ENCODE results near the gene FGF2.
"Not testable (repeated sequence)": the region's sequence is repeated elsewhere in the genome, so short reads cannot be mapped to it uniquely, and the experiment has no call there.

Gene FGF2

DNA sequence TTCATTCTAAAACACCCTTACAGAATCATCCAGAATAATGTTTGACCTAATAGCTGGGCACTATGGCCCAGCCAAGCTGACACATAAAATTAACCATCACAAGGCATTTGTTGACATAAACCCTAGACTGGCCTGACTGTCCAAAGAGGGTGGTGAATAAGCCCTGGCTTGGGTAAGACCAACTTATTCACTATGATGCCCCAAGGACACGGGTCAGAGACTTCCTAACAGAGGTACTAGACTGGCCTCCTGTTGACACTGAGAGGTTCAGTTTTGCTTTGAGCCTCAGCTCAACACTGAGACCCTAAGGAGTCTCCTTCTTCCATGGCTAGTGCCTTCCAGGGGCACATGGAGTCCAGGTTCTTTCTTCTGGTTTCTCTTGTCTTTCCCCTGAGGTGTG lies 21.3 kb downstream of the FGF2 start:
- DNase-seq (ENCODE audit: low spot score) = no peak

DNA sequence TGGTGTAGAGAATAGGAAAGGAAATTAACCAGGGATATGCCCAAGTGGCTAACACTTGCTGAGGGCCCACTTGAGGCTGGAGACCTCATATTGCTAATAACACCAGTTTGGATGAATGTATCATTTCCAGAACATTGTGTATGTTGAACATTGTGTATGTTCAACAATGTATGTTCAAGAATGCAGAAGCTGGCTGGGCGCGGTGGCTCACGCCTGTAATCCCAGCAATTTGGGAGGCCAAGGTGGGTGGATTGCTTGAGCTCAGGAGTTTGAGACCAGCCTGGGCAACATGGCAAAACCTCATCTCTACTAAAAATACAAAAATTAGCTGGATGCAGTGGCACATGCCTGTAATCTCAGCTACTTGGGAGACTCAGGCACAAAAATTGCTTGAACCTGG lies 23.2 kb downstream of the FGF2 start:
- not testable (repeated sequence) for DNase-seq (ENCODE audit: low spot score)

DNA sequence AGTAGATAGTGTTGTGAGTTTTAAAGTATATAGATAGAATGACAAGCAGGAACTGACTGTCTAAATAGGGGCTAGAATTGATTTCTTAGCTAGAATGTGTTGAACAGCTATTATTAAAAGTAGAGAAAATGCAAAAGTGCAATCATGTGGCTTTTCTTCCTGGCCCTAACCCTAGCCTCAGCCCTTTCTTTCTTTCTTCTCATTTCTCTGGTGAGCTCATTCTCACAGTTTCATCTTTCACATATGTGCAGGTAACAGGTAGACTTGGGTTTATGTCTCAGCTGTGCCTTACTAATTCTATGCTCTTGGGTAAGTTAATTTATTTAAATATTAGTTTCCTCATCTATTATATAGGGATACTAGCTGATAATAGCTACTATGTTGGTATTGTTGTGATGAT lies 24.9 kb downstream of the FGF2 start:
- no peak for DNase-seq (ENCODE audit: low spot score)

DNA sequence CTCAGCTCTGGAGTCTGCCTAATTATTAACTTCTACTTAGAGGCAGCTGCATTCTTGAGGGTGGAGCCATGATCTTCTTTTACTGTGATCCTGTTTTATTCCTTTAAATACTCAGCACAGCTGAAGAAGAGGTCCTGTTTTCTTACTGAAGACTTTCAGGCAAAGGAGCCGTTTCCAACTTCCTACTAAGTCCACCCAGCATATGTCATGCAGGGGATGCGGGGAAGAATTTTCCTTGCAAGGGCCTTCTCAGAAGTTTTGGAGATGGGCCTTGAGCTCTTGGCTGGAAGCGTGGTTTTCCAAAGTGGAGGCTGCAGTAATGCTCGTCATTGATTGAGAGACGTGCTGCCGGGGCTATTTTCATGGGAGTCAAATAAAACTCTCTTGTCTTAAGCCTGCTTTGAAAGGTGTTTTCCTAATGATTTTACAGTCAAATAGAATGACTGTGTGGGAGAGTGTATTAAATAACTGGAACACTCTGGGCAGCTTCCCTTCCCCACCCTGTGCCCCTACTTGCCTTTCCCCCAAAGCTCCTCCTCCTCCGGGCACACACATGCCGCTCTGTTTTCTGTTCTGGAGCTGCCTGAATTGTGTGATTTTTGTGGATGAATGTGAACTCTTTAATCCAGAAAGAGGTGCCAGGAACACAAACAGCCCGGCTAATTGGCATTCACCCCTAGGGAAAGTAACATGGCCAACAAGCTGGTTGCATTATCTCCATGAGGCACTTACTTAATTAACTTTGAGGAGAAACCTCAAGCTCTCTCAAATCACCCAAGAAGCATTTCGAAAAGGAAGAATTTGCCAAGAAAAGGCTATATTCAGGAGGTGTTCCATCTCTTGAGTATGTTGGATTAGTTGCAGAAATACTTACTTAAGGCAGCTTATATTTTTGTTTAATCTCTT lies 28.1 kb downstream of the FGF2 start:
- DNase-seq (ENCODE audit: low spot score) = no peak

DNA sequence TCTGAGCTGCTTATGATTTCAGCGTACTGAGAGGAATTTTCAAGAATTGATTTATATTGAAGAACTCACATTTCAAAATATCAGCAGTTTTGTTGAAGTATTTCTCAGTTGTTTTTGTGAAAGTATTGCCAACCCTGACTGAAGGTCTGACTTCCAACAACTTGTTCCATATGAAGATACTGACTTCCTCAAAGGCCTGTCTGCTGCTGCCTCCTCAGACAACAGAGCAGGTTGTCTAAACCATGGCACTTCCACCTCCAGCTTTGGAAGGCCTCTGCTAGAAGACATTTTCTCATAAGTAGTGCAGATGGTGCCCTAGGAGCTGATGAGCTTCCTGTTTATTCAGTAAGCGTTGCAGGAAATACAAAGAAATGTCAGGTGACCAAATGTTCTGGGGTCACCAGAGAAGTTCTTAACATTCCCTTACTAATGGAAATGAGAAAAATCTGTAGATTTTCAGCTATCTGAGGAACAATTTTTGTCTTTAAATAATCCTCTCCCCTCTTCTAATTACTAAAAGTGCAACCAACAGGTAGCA lies 28.8 kb downstream of the FGF2 start:
- DNase-seq (ENCODE audit: low spot score) = no peak

DNA sequence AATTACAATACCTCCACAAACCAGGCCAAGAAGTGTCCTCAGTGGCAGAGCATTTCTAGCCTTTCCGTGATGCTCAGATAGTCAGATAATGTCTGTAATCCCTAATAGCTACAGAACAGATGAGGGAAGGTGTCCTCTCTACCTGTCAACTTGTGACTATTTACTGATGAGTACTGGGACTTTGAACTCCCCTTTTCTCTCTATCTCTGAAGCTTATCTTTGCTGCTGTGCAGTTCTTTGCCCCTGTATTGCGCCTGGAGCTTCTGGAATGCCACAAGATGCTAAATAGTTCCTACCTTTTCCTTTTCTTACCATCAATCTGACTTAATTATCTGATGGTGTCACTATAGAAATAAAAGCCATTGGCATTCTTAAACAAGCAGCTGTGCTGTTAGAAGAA lies 30.5 kb downstream of the FGF2 start:
- DNase-seq (ENCODE audit: low spot score) = no peak

DNA sequence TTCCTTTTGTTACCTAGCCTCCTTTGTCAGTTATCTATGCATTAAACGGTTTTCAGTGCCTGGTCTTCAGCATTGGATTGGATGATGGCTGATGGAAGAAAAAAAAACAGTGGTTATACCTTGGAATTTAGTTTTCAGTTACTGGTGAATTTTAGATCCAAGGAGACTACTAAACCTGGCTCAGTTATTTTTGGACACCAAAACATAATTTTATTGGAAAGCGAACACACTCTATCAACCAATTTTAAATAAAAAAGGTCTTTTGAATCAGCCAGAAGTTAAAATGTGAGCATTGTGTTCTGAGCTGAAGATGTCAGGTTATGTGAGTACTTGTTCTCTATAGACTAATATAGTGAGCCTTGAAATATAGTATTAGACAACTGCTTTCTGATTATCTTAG lies 32.1 kb downstream of the FGF2 start:
- no peak for DNase-seq (ENCODE audit: low spot score)

DNA sequence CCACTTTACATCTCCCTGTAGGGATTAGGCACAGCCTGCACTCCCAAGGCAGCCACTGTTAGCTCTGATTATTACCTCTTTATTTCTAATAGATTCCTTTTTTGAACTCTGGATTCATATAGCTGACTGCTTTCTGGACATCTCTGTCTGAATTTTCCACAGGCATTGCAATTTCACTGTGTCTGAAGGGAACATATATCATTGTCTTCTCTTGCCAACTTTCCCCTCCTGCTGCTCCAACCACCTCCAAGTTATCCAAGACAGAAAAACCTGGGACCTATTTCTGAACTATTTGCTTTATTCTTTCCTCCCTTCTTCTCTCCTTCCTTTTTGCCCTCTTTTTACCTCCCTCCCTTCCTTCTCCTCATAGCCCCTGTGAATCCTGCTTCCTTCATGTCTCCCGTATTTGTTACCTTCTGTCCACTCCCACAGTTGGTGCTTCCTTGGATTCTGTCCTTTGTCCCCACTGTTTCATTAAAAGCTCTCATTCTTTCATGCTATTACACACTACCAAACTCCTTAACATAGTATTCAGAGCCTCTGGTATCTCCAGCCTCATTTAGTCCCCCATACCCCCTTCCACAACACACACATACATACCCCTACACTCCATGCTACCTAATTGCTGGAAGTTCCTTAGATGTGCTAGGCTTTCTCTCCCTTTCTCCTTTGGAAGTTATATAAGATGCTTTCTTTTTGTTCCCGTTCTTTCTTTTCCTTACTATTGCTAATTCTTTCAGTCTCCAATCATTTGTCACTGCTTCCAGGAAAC lies 34.7 kb downstream of the FGF2 start:
- DNase-seq (ENCODE audit: low spot score) = no peak

DNA sequence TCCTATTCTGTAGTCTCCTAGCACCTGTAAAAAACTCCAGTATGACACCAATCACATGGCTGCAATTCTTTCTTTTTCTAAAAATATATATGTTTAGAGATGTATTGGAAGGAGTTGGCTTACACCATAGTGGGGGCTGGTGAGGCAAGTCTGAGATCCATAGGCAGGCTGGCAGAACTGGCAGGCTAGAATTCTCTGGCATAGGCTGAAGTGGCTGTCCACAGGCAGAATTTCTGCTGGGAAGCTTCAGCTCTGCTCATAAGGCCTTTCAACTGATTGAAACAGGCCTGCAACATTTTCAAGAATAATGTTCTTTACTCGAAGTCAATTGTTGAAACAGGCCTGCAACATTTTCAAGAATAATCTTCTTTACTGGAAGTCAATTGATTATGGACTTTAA lies 37.0 kb downstream of the FGF2 start:
- DNase-seq (ENCODE audit: low spot score) = no peak

DNA sequence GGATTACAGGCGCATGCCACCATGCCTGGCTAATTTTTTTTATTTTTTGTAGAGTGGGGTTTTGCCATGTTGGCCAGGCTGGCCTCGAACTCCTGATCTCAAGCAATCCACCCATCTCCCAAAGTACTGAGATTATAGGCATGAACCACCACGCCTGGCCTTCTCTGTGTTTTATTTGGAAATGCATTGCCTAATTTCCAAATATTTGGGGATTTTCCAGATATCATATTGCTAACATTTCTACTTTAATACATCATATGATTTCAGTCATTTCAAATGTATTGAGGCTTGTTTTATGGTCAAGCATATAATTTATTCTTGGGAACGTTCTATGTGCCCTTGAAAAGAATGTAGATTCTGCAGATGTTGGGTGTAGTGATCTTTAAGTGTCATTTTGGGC lies 38.8 kb downstream of the FGF2 start:
- DNase-seq (ENCODE audit: low spot score) = no peak

DNA sequence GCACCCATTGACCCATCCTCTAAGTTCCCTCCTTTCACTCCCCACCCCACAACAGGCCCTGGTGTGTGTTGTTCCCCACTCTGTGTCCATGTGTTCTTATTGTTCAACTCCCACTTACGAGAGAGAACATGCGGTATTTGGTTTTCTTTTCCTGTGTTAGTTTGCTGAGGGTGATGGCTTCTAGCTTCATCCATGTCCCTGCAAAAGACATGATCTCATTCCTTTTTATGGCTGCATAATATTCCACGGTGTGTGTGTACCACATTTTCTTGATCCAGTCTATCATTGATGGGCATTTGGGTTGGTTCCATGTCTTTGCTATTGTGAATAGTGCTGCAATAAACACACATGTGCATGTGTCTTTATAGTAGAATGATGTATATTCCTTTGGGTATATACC lies 41.6 kb downstream of the FGF2 start:
- not testable (repeated sequence) for DNase-seq (ENCODE audit: low spot score)

DNA sequence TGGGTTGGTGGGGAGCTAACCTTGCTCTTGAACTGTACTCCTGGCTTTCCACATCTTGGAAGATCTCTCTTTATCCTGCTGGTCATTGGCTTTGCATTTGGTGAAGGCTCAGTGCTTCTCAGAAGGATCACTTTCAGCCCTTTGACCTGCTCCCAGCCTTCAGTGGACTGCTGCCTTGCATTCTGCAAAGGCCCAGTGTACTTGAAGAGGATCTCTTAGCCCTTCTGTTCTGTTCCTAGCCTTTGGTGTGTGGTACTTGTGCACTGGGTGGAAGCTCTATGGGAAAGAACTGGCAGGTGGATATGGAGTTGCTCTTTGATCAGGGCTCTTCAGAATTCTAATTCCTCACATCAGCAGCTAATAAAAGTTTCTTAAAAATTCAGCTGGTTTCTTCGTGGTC lies 46.5 kb downstream of the FGF2 start:
- no peak for DNase-seq (ENCODE audit: low spot score)

DNA sequence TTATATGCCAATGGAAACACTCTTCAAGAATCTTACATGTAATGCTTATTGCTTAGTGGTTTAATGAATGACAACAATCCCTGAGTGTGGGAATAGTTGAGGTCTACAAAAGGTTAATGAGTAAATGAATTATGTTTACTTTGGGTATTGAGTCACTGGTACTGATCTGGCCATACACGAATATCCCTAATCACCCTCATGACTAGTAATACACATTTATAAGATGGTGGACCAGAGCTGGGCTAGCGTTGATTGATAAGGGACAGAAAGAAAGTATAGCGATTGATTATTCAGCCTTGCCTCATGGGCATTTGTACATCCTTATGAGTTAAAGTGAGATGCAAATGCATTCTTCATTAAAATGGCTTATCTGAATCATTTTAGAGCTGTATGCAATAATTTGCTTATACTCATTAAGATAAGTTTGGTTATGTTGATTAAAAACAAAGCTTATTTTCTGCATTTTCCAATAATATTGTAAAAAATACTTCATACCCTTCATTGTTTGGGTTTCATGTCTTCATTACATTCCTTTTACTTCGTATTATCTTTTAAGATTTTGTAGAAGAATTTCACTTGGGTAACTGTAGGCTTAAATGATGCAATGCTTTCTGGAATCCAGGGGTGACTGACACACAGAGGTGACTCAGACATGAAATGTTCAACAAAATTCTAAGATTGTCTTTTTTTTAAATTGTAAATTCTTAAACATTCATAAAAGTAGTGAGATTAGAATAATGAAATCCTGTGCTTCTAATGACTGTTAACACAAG lies 47.4 kb downstream of the FGF2 start:
- DNase-seq (ENCODE audit: low spot score) = no peak

DNA sequence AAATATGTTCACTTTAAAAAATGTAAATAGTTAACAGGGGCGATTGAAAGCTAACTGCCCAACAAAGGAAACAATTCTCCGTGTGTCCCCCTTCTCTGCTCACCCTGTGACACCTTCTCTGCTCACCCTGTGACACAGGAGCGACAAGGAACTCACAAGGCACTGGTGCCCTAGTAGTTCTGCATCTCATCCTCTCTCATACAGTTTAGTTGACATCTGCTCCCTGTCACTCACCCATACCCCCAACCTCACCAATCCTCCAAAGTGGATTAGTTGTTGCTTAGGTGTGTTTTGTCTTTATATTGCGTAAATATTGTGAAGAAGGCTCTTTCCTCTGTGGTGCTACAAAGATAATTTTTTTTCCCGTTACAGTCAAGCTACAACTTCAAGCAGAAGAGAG lies 49.3 kb downstream of the FGF2 start:
- no peak for DNase-seq (ENCODE audit: low spot score)

DNA sequence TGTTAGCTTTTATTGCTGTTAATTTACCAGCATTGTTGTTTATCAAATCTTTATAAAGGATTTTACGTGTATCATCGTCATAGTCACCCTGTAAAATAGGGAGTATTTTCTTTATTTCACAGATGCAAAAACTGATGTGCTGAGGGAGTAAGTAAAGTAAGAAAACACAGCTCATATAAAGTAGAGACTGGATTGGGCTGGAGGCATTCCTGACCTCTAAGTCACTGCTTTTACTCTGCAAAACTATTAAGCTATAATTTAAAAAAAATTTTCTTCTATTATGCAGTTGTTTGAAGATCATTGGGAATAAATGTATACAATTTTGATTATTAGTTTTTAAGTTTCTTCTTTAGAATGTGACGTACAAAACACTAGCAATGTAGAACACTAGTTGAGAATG lies 49.8 kb downstream of the FGF2 start:
- no peak for DNase-seq (ENCODE audit: low spot score)

DNA sequence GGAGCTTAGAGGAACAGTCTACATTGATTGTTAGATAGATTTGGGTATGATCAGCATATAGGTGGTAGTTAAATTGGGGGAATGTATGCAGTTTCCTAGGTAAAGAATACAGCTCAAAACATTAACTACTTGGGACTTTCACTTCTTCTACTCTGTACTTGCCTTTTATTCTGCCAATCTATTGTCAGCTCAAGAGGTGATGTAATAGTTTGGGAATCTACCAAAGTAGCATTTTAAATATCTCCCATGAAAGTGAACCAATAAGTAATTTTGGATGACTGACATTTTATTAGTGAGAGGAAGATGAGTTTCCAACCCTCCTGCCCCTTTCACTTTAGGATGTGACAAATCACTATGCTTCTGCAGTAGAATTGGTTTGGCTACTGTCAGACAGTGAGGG lies 52.4 kb downstream of the FGF2 start:
- DNase-seq (ENCODE audit: low spot score) = no peak

DNA sequence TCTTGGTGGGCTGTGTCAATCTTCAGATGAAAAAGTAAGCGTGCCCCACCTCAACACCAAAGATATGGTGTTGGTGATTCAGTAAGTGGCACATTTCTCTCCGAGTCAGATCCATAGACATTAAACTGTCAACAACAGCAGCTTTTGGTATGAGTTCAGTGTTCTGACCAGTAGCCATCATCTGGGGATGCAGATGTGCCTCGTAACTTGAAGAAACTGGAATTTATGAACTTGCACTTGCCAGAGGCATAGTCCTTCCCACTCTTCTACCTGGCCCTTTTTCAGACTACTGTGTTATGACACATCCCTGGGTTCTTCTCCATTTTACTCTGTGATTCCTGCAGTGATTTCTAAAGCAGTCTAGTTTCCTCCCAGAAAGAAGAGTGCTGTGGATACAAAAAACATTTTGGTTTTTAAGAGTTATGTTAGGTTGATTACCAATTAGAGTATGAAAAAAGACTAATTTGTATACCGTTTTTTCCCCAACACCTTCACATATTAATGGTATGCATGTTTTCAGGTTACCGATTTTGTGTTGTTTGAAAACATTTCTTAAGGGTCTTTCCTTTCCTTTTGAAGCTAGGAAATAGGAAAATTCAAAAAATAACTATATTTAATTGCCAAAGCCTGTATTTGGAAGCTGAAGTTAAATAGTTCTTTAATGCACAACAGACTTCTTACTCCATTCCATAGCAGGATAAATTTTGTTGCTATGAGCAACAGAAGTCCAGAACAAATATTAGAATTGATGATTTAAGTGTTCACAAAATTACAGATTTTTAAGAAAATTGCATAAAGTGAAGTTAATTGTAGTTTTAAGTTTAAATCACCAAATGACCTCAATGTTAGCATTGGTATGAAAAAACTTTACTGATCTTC lies 56.5 kb downstream of the FGF2 start:
- no peak for DNase-seq (ENCODE audit: low spot score)

DNA sequence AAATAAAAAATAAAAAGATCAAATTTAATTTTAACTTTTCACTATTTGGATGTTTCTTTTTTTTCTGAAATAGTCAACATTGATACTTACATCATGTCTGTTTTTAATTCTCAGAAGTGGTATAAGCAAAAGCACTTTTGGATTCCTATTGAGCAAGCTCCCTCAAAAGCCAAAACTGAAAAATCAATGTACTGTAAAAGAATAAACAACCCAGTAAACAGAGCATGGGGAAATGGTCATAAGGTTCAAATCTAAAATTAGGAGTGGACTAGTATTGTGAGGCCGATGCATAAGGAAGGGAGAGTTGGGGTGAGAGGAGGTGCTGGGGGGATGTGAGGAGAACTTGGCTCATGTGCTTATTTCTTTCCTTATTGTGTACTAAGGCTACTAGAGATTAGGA lies 57.9 kb downstream of the FGF2 start:
- DNase-seq (ENCODE audit: low spot score) = no peak

DNA sequence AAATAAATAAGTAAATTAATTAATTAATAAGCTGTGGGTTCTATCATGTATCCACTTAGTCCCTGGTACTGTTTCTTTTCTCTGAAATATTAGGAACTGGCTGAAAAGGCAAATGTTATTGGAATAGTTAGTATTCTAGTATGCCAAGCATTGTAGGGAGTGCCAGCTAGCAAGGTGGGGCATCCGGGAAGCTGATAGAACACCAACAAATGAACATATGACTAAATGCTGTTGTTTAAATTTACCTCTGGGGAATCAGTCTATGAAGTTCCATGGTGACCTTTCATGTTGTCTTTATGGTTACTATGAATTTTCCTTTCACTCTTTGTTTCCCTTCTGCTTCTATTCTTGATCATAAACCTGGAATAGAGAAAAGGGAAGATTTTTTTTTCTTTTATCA lies 63.1 kb downstream of the FGF2 start:
- no peak for DNase-seq (ENCODE audit: low spot score)

DNA sequence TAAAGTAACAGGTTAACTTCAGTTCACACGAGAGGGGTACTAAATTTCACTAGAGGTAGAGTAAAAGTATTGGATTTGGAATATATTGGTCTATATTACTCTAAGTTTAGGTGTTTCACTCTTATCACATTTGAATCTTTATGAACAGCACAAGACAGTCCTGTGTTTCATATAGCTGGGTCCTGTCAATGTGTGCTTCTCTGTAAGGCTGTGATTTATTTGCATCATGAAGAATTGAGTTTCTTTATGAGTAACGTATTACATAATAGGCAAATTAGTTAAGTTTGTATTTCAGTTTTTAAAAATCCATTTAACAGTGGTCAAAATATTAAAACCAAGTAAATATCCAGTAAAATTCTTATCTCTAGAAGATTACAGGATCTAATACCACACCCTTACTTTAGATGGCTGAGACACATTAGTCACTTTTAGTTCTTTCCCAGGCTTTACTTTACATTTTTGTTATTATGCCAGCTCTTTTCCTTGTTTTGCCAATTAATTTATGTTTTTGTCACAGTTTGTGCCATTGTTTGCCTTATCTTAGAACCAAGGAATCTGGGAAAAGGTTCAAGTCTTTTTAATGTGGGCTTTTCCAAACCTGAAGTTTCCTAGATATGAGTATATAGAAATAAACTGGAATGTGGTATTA lies 63.6 kb downstream of the FGF2 start:
- no peak for DNase-seq (ENCODE audit: low spot score)

DNA sequence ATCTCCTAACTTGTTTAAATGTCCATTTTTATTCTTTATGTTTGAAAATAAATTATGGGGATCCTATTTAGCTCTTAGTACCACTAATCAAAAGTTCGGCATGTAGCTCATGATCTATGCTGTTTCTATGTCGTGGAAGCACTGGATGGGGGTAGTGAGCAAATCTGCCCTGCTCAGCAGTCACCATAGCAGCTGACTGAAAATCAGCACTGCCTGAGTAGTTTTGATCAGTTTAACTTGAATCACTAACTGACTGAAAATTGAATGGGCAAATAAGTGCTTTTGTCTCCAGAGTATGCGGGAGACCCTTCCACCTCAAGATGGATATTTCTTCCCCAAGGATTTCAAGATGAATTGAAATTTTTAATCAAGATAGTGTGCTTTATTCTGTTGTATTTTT lies 68.2 kb downstream of the FGF2 start:
- no peak for DNase-seq (ENCODE audit: low spot score)
